Endothelial cell of umbilical vein (primary cell): Measurements from ENCODE around the gene ZRANB2. TPM values are rescaled to one million over a fixed set of nuclear protein-coding genes. Genes with fewer than 3 reads are reported as not detected.

Source experiments
- BruUV-seq: library from RNA; stranded (reverse); fragments of 400-500 nt; replicated peaks from 2 replicates; lab custom pipeline; 2021; lab: Mats Ljungman, UMichigan
- CTCF ChIA-PET: fragments of 300-600, 350-600 bp; sonication (Branson Sonifier 250); formaldehyde crosslinking; loops from one replicate; lab custom pipeline; 2021; ENCODE audit warnings: antibody characterized with exemption, inconsistent platforms; lab: Charles Lee
- POLR2A ChIA-PET: fragments of 300-600, 350-600 bp; sonication (Branson Sonifier 250); formaldehyde crosslinking; loops from one replicate; lab custom pipeline; 2021; ENCODE audit warnings: antibody characterized with exemption, inconsistent platforms; lab: Charles Lee
- DNase-seq: peaks from one replicate; pipeline ENCODE4 v3.0.0-alpha.2; 2011; ENCODE audit warnings: low read depth, low spot score
- FAIRE-seq: peaks from 2 replicates; lab custom pipeline; 2011; peaks lifted over from hg19 to GRCh38; lab: Jason Lieb, UNC
- H2AFZ ChIP-seq: 2 replicates; pipeline ENCODE4 v1.6.0; 2012; ENCODE audit warnings: low read depth, low read length, control low read depth, inconsistent platforms
- H3K27ac ChIP-seq: 2 replicates; pipeline ENCODE4 v1.5.1; 2011; ENCODE audit warnings: low read depth, mild to moderate bottlenecking, control low read depth, low read length, moderate library complexity; ENCODE audit not compliant: insufficient read depth
- H3K27me3 ChIP-seq, 2 experiments: 2 replicates each; pipeline versions ENCODE4 v1.6.0 to v1.6.1; 2011; ENCODE audit warnings: low read length in 2 of 2, mixed read lengths in 1 of 2; ENCODE audit not compliant: control insufficient read depth in 2 of 2, insufficient read depth in 2 of 2
- H3K36me3 ChIP-seq, 2 experiments: 2 replicates in 1 of 2; 3 replicates in 1 of 2; pipeline ENCODE4 v1.5.1; 2011; ENCODE audit warnings: low read length in 2 of 2, mild to moderate bottlenecking in 1 of 2, moderate library complexity in 1 of 2; ENCODE audit not compliant: control insufficient read depth in 2 of 2, insufficient read depth in 2 of 2; ENCODE audit errors: extremely low read depth in 1 of 2
- H3K4me1 ChIP-seq: 3 replicates; pipeline ENCODE4 v1.5.1; 2011; ENCODE audit warnings: mild to moderate bottlenecking, low read length; ENCODE audit not compliant: control insufficient read depth, insufficient read depth; ENCODE audit errors: extremely low read depth
- H3K4me2 ChIP-seq: 2 replicates; pipeline ENCODE4 v1.6.1; 2011; ENCODE audit warnings: low read length, control low read depth, mixed read lengths; ENCODE audit not compliant: insufficient read depth
- H3K4me3 ChIP-seq, 3 experiments: fragments of 200-600 bp in 1 of 3; sonication (generic), shearing (Covaris generic) in 1 of 3; replicated peaks in 1 of 3; 2 replicates each; pipeline ENCODE4 v1.5.1; 2011 to 2016; ENCODE audit warnings: control low read depth in 3 of 3, low read length in 3 of 3, mild to moderate bottlenecking in 2 of 3, inconsistent platforms in 1 of 3, low read depth in 1 of 3, moderate library complexity in 1 of 3; ENCODE audit not compliant: insufficient read depth in 1 of 3
- H3K79me2 ChIP-seq: 2 replicates; pipeline ENCODE4 v1.6.0; 2012; ENCODE audit warnings: low read length, inconsistent platforms; ENCODE audit not compliant: control insufficient read depth, insufficient read depth
- H3K9ac ChIP-seq: replicated peaks from 2 replicates; pipeline ENCODE3; 2011; ENCODE audit warnings: low read length, control low read depth; ENCODE audit not compliant: insufficient read depth; ENCODE audit errors: extremely low read depth
- H3K9me1 ChIP-seq: replicated peaks from 3 replicates; pipeline ENCODE4 v1.6.0; 2011; ENCODE audit warnings: mild to moderate bottlenecking, low read length; ENCODE audit not compliant: control insufficient read depth, insufficient read depth; ENCODE audit errors: extremely low read depth
- H3K9me3 ChIP-seq: replicated peaks from 2 replicates; pipeline ENCODE4 v1.5.1; 2012; ENCODE audit warnings: low read length, inconsistent platforms; ENCODE audit not compliant: control insufficient read depth, insufficient read depth
- H4K20me1 ChIP-seq: replicated peaks from 2 replicates; pipeline ENCODE3; 2011; ENCODE audit warnings: mild to moderate bottlenecking, low read length; ENCODE audit not compliant: control insufficient read depth, insufficient read depth; ENCODE audit errors: extremely low read depth
- CTCF ChIP-seq, 2 donors: IDR thresholded peaks; 1 replicate in 1 of 2; 2 replicates in 1 of 2; pipeline ENCODE4 v1.5.1; 2011; ENCODE audit warnings: low read length in 2 of 2, mild to moderate bottlenecking in 2 of 2, moderate library complexity in 2 of 2, control low read depth in 1 of 2, inconsistent platforms in 1 of 2, low read depth in 1 of 2; ENCODE audit not compliant: insufficient read depth in 1 of 2; ENCODE audit errors: extremely low read depth in 1 of 2
- EZH2 ChIP-seq: IDR thresholded peaks from 2 replicates; pipeline ENCODE4 v1.6.1; 2012; ENCODE audit warnings: borderline replicate concordance, low read depth, mild to moderate bottlenecking, moderate library complexity, low read length, inconsistent platforms; ENCODE audit not compliant: severe bottlenecking
- FOS ChIP-seq: IDR thresholded peaks from 2 replicates; pipeline ENCODE4 v1.6.1; 2011; ENCODE audit warnings: mild to moderate bottlenecking, low read length, moderate library complexity, borderline replicate concordance; ENCODE audit not compliant: insufficient read depth
- GATA2 ChIP-seq: IDR thresholded peaks from 2 replicates; pipeline ENCODE4 v1.7.0; 2011; ENCODE audit warnings: low read depth, mild to moderate bottlenecking, moderate library complexity, mixed read lengths, low read length; ENCODE audit not compliant: insufficient read length, insufficient read depth
- JUN ChIP-seq: IDR thresholded peaks from 2 replicates; pipeline ENCODE4 v1.6.1; 2011; ENCODE audit warnings: borderline replicate concordance, low read depth; ENCODE audit not compliant: insufficient read length, insufficient read depth
- MAX ChIP-seq: IDR thresholded peaks from 2 replicates; pipeline ENCODE4 v1.6.1; 2011; ENCODE audit not compliant: insufficient read depth, insufficient read length
- MYC ChIP-seq: IDR thresholded peaks from one replicate; pipeline ENCODE4 v1.6.1; 2011; ENCODE audit warnings: mild to moderate bottlenecking, low read depth, low read length
- POLR2A ChIP-seq: IDR thresholded peaks from 2 replicates; pipeline ENCODE4 v1.6.1; 2012; ENCODE audit warnings: low read depth, mild to moderate bottlenecking, control low read depth, low read length
- POLR2AphosphoS5 ChIP-seq: IDR thresholded peaks from 2 replicates; pipeline ENCODE4 v1.6.1; 2012; ENCODE audit warnings: low read depth, mild to moderate bottlenecking, control low read depth, low read length, moderate library complexity; ENCODE audit not compliant: insufficient read depth
- dilution Hi-C: fragments of 300-500 bp; cut with MboI; formaldehyde crosslinking; loops from one replicate; pipeline ENCODE4 v1.15.0; 2019; ENCODE audit warnings: low sequenced_read_pairs; ENCODE audit not compliant: extremely low pct_ligation_motif_present
- intact Hi-C: fragments of 100-400 bp; cut with micrococcal nuclease; formaldehyde crosslinking; loops from one replicate; pipeline ENCODE4 v1.10.0; 2022
- polyA plus RNA-seq, 4 experiments: library from polyadenylated mRNA; depleted of rRNA in 3 of 4; stranded (reverse) in 3 of 4; unstranded in 1 of 4; fragments of >200 nt; gene quantifications; 2 replicates each; pipeline versions ENCODE4 v1.2.1 to v1.2.3, GENCODE V29; 2011 to 2012; ENCODE audit warnings: missing spikeins in 1 of 4
- total RNA-seq: library from RNA; stranded (reverse); gene quantifications from 2 replicates; pipeline ENCODE4 v1.2.3, GENCODE V29; 2021

ZRANB2 gene
- total and polyA plus RNA-seq, 2 donors (not counting 3 experiments of a cell fraction or from before 2014, with no cell fraction given), result 23.6 to 84.1 TPM

GRCh38 chr1:71037829-71038620 is 42.8 kb downstream of the ZRANB2 start:
- TF ChIP-seq EZH2 (no peak), GATA2 (no peak), MAX (no peak), JUN (no peak), CTCF (IDR thresholded peaks at IDR 0.05; ENCODE audit: extremely low read depth in 1 of 2, insufficient read depth in 1 of 2, low read depth in 1 of 2, low read length in 2 of 2) (no peak), FOS (no peak), POLR2AphosphoS5 (no peak), POLR2A (no peak), MYC (no peak)
- POLR2A ChIA-PET, result no interaction called here
- intact Hi-C loops, result no loop called here

More at GRCh38 chr1:71037829-71038620, 42.8 kb downstream of the ZRANB2 start:
- Histone ChIP-seq H3K79me2 (no peaks in the 10 kb centered on the region), H3K9ac (no peak overlapping the region), H3K27me3 (peaks cover 8 to 12% of the 10 kb centered on the region in 2 experiments), H3K9me1 (no peaks in the 10 kb centered on the region), H3K36me3 (no peaks in the 10 kb centered on the region), H3K4me2 (no peak overlapping the region), H4K20me1 (no peaks in the 10 kb centered on the region), H3K9me3 (no peaks in the 10 kb centered on the region), H3K27ac (no peak overlapping the region), H3K4me1 (no peaks in the 10 kb centered on the region), H2AFZ (no peak overlapping the region), H3K4me3 (no peak overlapping the region)
- no TSS peak for BruUV-seq
- CTCF ChIA-PET, result no interaction called here
- DNase-seq (no peak), FAIRE-seq (no peak)
- dilution Hi-C loops, result no loop called here
